Activated CD4-positive, alpha-beta T cell treated with anti-CD3 and anti-CD28 coated beads, Interleukin-2, amount 10 ng/mL, durations not matched to agents 7 days and 5 days (primary cell): ENCODE data around the gene NCOA1. TPM values are rescaled to one million over a fixed set of nuclear protein-coding genes. Genes with fewer than 3 reads are reported as not detected.

Experiments used
- CTCF ChIA-PET: fragments of 350-600 bp; sonication (Branson Sonifier 250); formaldehyde crosslinking; loops from one replicate; lab custom pipeline; 2021; ENCODE audit warnings: antibody characterized with exemption; lab: Charles Lee
- POLR2A ChIA-PET: fragments of 350-600 bp; sonication (Branson Sonifier 250); formaldehyde crosslinking; loops from one replicate; lab custom pipeline; 2021; ENCODE audit warnings: antibody characterized with exemption; lab: Charles Lee
- DNase-seq: peaks from one replicate; pipeline ENCODE4 v3.0.0-alpha.2; 2020
- H3K27ac Mint-ChIP-seq: one replicate; pipeline ENCODE4 v1.8.0; 2021; ENCODE audit warnings: mild to moderate bottlenecking, moderate library complexity, mixed read lengths
- H3K27me3 Mint-ChIP-seq: one replicate; pipeline ENCODE4 v1.8.0; 2021; ENCODE audit warnings: mixed read lengths
- H3K36me3 Mint-ChIP-seq: one replicate; pipeline ENCODE4 v1.8.0; 2021; ENCODE audit warnings: low read depth, mixed read lengths
- H3K4me1 Mint-ChIP-seq: one replicate; pipeline ENCODE4 v1.8.0; 2021; ENCODE audit warnings: mixed read lengths
- H3K4me3 Mint-ChIP-seq: one replicate; pipeline ENCODE4 v1.8.0; 2021; ENCODE audit warnings: mild to moderate bottlenecking, moderate library complexity, mixed read lengths
- H3K9me3 Mint-ChIP-seq: one replicate; pipeline ENCODE4 v1.8.0; 2021; ENCODE audit warnings: mixed read lengths
- total RNA-seq, 2 experiments: library from RNA; stranded (reverse); gene quantifications; one replicate each; pipeline ENCODE4 v1.2.3, GENCODE V29; 2021

NCOA1 gene
- total RNA-seq, 2 experiments from 2014 or later, result 18.4 to 22.8 TPM

DNA sequence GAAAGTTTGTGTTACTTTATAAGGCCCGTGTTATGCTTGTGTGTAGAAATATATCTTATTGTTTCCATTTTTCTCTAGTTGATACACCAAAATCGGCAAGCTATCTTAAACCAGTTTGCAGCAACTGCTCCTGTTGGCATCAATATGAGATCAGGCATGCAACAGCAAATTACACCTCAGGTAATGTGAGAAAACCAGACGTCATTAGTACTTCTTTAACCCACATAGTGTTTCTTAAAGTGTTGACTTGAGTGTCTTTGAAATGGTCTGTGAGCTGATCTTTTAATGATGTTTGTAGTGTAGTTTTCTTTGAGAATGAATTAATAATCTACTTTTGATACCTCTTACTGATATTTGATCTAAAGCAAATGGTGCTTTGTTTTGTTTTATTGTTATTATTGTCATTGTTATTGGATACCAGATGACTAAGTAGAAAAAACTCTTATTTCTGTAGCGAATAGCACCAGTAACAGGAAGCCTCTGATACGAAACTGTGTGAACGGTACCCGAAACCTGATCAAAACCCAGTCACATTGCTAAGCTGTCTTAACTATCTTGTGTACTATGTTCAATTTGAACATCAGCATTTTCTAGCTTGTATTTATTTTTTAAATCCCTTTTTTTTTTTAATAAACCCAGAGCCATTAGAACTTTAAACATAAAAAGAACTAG lies 248.4 kb downstream of the NCOA1 start:
- Mint-ChIP-seq H3K9me3 (no peaks in the 10 kb centered on the region), H3K27me3 (no peaks in the 10 kb centered on the region), H3K4me1 (peaks cover 3% of the 10 kb centered on the region), H3K36me3 (peaks cover 12% of the 10 kb centered on the region), H3K27ac (no peak overlapping the region), H3K4me3 (no peak overlapping the region)
- ChIA-PET POLR2A (no interaction called here), CTCF (interaction anchor here (0.6 kb wide), 1 partner anchor 250 kb away, joined by 3 read pairs; no protein-coding TSS in a partner anchor)
- no peak for DNase-seq

DNA sequence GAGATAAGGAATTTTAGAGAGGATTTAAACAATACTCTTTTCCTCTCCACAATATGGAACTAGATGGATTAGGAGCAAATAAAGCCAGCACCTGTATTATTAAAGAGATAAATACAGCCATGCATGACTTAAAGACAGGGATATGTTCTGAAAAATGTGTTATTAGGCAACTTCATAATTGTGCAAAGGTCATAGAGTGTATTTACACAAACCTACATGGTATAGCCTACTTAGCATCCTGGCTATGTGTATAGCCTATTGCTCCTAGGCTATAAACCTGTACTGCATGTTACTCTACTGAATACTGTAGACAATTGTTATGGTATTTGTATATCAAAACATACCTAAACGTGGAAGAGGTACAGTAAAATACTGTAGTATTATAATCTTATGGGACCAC lies 249.1 kb downstream of the NCOA1 start:
- Mint-ChIP-seq H3K9me3 (no peaks in the 10 kb centered on the region), H3K27ac (no peak overlapping the region), H3K27me3 (no peaks in the 10 kb centered on the region), H3K36me3 (peaks cover 12% of the 10 kb centered on the region), H3K4me1 (peaks cover 3% of the 10 kb centered on the region), H3K4me3 (no peak overlapping the region)
- CTCF ChIA-PET, result interaction anchor here (0.6 kb wide), 1 partner anchor 9 kb away, joined by 4 read pairs; no protein-coding TSS in a partner anchor
- no peak for DNase-seq
- POLR2A ChIA-PET, result no interaction called here

DNA sequence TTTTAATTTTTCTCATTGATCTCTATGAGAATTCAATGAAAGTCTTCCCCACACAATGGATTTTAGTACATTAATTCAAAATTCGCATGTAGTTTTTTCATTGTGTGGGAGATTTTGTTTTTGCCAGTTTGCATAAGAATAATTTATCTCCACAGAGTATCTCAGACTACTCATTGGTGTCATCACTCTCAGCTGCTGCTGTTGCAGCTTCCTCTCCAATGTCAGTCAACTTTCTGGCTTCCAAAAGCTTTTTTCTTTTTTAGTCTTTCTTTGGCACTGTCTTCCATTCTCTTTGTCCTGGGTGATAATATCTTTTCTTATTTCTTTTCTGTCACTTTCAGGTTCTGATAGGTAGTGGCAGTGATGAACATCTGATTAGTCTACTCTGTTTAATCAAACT lies 251.7 kb downstream of the NCOA1 start:
- H3K36me3 Mint-ChIP-seq, result peaks cover 18% of the 10 kb centered on the region
- H3K27ac Mint-ChIP-seq, result no peak overlapping the region
- H3K4me3 Mint-ChIP-seq, result no peak overlapping the region
- no peaks in the 10 kb centered on the region for H3K27me3 Mint-ChIP-seq
- DNase-seq, result no peak
- POLR2A ChIA-PET, result no interaction called here
- H3K9me3 Mint-ChIP-seq, result no peaks in the 10 kb centered on the region
- CTCF ChIA-PET, result interaction anchor here (0.7 to 1.1 kb wide), 2 partner anchors 14 to 387 kb away, joined by 3 read pairs; no protein-coding TSS in a partner anchor
- H3K4me1 Mint-ChIP-seq, result peaks cover 3% of the 10 kb centered on the region

DNA sequence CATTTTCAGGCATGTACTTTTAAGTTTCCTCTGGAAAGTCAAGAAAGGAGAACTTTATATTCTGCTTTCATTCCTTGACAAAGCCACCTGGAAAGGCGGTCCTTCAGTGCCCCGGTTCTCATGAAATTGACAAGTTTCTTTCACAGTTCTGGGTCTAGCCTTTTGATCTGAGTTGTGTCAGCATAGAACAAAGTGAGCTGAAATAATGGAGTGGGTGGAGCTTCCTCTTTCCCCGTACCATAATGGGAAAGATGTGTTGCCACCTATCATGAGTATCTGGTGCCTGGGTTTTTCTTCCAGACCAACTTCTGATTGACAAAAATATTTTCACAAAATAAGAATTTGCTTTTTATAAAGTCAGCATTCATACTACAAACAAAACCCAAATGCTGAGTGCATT lies 252.9 kb downstream of the NCOA1 start:
- POLR2A ChIA-PET, result no interaction called here
- Mint-ChIP-seq H3K4me3 (no peak overlapping the region), H3K36me3 (peaks cover 18% of the 10 kb centered on the region), H3K27me3 (no peaks in the 10 kb centered on the region), H3K9me3 (no peaks in the 10 kb centered on the region), H3K27ac (no peak overlapping the region), H3K4me1 (peaks cover 3% of the 10 kb centered on the region)
- CTCF ChIA-PET, result no interaction called here
- no peak for DNase-seq

DNA sequence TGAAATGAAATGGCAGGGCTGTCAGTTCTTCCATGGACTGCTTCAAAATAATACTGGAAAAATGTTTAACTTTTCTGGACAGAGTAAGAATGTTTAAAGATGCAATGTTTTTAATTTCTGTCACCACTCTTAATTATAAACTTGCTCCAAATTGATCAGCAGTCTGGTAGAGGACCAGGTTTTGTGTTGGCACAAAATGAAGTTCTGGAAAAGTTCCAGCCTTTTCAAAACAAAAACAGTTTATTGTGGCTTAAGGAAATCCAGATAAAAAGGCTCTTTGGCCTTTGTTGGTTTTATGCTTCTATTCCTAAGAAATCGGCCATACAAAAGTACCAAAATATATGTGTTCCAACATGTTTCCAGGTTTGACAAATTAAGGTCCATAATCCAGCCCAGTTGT lies 253.3 kb downstream of the NCOA1 start:
- H3K4me1 Mint-ChIP-seq, result peaks cover 3% of the 10 kb centered on the region
- no peaks in the 10 kb centered on the region for H3K9me3 Mint-ChIP-seq
- ChIA-PET CTCF (no interaction called here), POLR2A (no interaction called here)
- peaks cover 18% of the 10 kb centered on the region for H3K36me3 Mint-ChIP-seq
- H3K27ac Mint-ChIP-seq, result no peak overlapping the region
- DNase-seq, result no peak
- no peaks in the 10 kb centered on the region for H3K27me3 Mint-ChIP-seq
- H3K4me3 Mint-ChIP-seq, result no peak overlapping the region

DNA sequence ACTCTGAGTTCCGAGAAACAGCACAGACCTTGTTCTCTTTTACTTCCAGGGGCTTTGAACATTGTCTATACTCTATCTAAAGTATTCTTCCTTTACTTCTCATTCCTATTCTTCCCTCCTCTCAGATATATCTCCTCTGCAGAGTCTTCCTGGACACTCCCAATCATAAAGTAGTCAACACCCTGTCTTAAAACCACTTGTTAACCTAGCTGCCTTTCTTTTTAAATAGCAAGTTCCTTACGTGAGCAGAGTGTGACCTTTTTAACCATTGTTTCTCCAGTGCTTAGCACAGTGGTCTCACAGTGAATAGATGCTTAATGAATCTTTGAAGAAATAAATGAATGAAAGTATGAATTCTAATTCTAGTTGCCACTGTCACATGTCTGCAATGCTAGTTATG lies 254.8 kb downstream of the NCOA1 start:
- H3K9me3 Mint-ChIP-seq, result no peaks in the 10 kb centered on the region
- peaks cover 3% of the 10 kb centered on the region for H3K4me1 Mint-ChIP-seq
- no peak for DNase-seq
- H3K27ac Mint-ChIP-seq, result no peak overlapping the region
- H3K4me3 Mint-ChIP-seq, result no peak overlapping the region
- peaks cover 14% of the 10 kb centered on the region for H3K36me3 Mint-ChIP-seq
- ChIA-PET CTCF (no interaction called here), POLR2A (no interaction called here)
- H3K27me3 Mint-ChIP-seq, result no peaks in the 10 kb centered on the region

DNA sequence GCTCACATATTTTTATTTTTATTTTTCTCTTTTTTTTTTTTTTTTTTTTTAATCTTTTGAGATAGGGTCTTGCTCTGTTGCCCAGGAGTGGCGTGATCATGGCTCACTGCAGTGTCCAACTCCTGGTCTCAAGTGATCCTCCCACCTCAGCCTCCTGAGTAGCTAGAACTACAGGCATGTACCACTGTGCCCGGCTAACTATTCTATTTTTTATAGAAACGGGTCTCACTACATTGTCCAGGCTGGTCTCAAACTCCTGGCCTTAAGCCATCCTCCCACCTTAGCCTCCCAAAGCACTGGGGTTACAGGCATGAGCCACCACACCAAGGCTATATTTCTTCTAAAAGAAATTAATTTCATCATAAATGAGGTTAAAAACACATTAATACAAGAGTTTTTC lies 256.2 kb downstream of the NCOA1 start:
- POLR2A ChIA-PET, result no interaction called here
- no peak overlapping the region for H3K4me3 Mint-ChIP-seq
- CTCF ChIA-PET, result interaction anchor here (0.6 kb wide), 1 partner anchor 258 kb away, joined by 3 read pairs; no protein-coding TSS in a partner anchor
- no peaks in the 10 kb centered on the region for H3K27me3 Mint-ChIP-seq
- DNase-seq, result no peak
- H3K9me3 Mint-ChIP-seq, result no peaks in the 10 kb centered on the region
- H3K27ac Mint-ChIP-seq, result no peak overlapping the region
- peaks cover 3% of the 10 kb centered on the region for H3K4me1 Mint-ChIP-seq
- peaks cover 9% of the 10 kb centered on the region for H3K36me3 Mint-ChIP-seq

DNA sequence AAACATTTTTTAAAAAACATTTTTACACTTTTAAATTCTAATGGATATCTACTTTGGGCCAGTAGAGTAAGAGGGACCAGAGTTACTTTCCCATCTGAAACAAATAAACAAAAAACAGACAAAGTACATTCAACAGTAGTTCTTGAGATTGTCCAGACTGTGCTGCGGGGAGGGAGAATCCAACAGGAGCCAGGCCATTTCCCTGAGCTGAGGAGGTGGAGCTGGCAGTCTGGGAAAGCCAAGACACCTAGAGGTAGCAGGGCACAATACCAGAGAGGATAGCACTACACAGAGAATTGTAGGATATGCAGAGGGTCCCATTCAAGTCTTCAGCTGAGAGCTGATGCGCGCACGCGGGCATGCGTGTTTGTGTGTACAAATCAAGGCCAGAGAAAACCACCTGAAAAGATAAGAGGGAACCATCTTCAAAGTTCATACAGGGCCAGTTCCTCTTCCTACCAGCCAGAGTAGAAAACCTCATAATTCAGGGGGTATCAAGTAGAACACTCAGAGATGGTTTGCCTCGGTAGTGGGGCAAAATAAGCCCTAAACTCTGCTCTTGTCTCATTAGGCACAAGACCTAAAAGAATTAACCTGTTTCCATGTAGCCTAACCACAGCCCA lies 258.1 kb downstream of the NCOA1 start:
- Mint-ChIP-seq H3K27me3 (no peaks in the 10 kb centered on the region), H3K4me3 (no peak overlapping the region), H3K36me3 (peaks cover 6% of the 10 kb centered on the region), H3K27ac (no peak overlapping the region), H3K9me3 (no peaks in the 10 kb centered on the region), H3K4me1 (no peaks in the 10 kb centered on the region)
- CTCF ChIA-PET, result no interaction called here
- POLR2A ChIA-PET, result no interaction called here
- DNase-seq, result no peak

DNA sequence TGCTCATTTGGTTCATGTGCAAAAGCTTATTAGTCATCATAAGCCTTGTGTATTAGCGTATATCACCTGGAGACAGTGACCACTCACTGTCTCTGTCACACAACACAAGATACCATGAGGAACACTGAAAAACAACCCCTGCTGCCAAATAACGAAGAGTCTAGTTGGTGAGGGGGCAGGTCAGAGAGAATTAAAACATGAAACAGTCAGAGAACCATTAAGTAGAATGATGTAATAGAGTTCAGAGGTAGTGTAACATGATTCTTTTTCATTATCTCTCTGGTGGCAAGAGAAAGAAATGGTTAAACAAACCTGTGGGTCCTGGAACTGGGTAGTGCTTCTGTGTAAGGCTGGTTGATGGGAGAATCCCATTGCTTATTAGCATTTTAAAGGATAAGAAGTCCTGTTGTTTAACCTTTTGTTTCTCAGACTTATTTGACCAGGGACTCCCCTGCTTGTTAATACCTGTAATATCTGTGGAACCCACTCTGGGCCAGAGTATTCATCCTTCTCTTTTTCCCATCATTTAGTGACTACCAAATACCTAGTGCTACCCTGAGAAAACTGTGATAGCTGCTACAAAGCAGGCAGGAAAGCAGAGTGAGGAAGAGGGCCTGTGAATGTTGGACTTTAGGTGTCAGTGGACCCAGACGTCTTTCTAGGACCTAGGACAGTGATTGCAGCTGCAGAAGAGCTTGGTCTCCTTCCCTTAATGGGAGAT lies 264.1 kb downstream of the NCOA1 start:
- no peak overlapping the region for H3K4me3 Mint-ChIP-seq
- peaks cover 6% of the 10 kb centered on the region for H3K36me3 Mint-ChIP-seq
- no peak for DNase-seq
- H3K27me3 Mint-ChIP-seq, result no peaks in the 10 kb centered on the region
- H3K27ac Mint-ChIP-seq, result no peak overlapping the region
- POLR2A ChIA-PET, result no interaction called here
- CTCF ChIA-PET, result no interaction called here
- H3K9me3 Mint-ChIP-seq, result no peaks in the 10 kb centered on the region
- H3K4me1 Mint-ChIP-seq, result no peaks in the 10 kb centered on the region

DNA sequence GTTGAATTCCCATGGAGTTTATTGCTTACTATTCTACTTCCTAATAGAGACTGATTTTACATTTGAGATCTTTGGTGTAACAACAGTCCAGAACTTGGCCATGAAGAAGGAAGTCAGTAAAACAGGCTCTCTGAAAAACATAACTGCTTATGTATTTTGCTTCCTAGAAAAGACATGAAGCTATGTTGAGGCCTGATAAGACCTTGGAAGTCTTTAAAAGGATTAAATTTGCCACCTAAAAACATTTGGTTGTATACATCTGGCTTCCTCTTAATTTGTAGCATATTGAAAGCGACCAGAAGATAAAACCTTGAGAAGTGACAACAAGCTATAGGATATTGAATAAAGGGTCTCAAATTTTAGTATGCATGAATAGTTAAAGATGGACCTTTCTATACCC lies 265.7 kb downstream of the NCOA1 start:
- H3K4me1 Mint-ChIP-seq, result no peaks in the 10 kb centered on the region
- ChIA-PET CTCF (interaction anchor here (0.5 to 1.2 kb wide), 2 partner anchors 9 to 352 kb away, joined by 3 to 6 read pairs; no protein-coding TSS in a partner anchor), POLR2A (no interaction called here)
- peaks cover 9% of the 10 kb centered on the region for H3K36me3 Mint-ChIP-seq
- H3K27ac Mint-ChIP-seq, result no peak overlapping the region
- H3K9me3 Mint-ChIP-seq, result no peaks in the 10 kb centered on the region
- no peak for DNase-seq
- no peaks in the 10 kb centered on the region for H3K27me3 Mint-ChIP-seq
- no peak overlapping the region for H3K4me3 Mint-ChIP-seq

DNA sequence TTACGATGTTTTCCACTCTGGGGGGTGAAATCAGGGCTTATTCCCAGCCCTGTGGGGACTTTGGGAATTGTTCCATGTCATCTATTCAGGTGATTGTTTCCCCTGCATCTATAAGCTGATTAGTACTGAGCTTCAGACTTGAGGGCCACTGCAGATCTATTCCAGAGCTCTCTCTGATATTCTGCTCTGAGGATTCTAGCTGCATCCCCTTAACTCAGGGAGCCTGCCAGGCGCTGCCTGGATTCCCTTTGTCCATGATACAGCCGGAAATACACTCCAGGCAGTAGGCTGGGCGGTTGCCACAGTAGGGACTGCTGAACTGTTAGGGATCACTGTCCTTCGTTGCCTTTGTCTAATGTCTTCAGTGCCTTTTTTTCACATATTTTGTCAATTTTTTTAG lies 270.8 kb downstream of the NCOA1 start:
- CTCF ChIA-PET, result interaction anchor here (1.2 kb wide), 1 partner anchor 11 kb away, joined by 3 read pairs; no protein-coding TSS in a partner anchor

DNA sequence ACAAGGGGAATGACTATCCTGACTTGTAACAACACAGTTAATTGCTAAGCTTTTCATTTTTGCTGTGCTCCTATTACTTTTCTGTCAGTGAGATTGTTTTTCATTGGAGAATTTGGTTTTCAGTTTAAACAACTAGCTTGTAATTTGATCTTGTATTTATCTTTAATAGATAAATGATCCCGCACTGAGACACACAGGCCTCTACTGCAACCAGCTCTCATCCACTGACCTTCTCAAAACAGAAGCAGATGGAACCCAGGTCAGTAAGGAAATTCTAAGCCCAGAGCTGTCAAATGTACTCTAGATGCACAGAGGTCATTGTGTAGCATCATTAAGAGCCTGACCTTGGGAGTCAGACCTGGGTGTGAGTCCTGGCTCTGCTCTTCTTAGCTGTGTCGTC lies 271.5 kb downstream of the NCOA1 start:
- CTCF ChIA-PET, result interaction anchor here (0.6 to 1.2 kb wide), 2 partner anchors 12 to 256 kb away, joined by 3 read pairs; no protein-coding TSS in a partner anchor
- H3K27me3 Mint-ChIP-seq, result no peaks in the 10 kb centered on the region
- peaks cover 16% of the 10 kb centered on the region for H3K36me3 Mint-ChIP-seq
- H3K4me1 Mint-ChIP-seq, result peaks cover 10% of the 10 kb centered on the region
- no peak overlapping the region for H3K27ac Mint-ChIP-seq
- POLR2A ChIA-PET, result no interaction called here
- DNase-seq, result no peak
- H3K9me3 Mint-ChIP-seq, result no peaks in the 10 kb centered on the region
- no peak overlapping the region for H3K4me3 Mint-ChIP-seq

More for the DNA sequence above, 270.8 kb downstream of the NCOA1 start:
- Mint-ChIP-seq H3K4me3 (no peak overlapping the region), H3K27ac (no peak overlapping the region), H3K4me1 (peaks cover 10% of the 10 kb centered on the region), H3K9me3 (no peaks in the 10 kb centered on the region), H3K27me3 (no peaks in the 10 kb centered on the region), H3K36me3 (peaks cover 16% of the 10 kb centered on the region)
- POLR2A ChIA-PET, result no interaction called here
- DNase-seq, result no peak

DNA sequence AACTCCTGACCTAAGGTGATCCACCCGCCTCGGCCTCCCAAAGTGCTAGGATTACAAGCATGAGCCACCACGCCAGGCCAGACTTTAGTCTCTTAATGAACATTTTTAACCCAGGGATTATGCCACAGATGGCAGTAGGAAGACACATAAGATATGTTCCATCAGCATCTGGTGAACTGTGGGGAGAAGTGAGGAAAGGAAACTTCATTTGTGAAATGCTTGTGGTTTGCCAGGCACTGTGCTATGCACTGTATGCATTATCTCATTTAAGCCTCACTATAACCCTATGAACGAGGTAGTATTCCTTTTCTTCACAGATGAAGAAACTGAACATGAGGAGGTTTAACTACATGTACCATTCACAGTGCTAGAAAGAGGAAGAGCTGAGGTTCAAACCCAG lies 272.8 kb downstream of the NCOA1 start:
- H3K4me3 Mint-ChIP-seq, result no peak overlapping the region
- POLR2A ChIA-PET, result no interaction called here
- H3K27me3 Mint-ChIP-seq, result no peaks in the 10 kb centered on the region
- DNase-seq, result no peak
- H3K4me1 Mint-ChIP-seq, result peaks cover 10% of the 10 kb centered on the region
- H3K36me3 Mint-ChIP-seq, result peaks cover 14% of the 10 kb centered on the region
- no peak overlapping the region for H3K27ac Mint-ChIP-seq
- no peaks in the 10 kb centered on the region for H3K9me3 Mint-ChIP-seq
- CTCF ChIA-PET, result interaction anchor here (1.9 kb wide), 1 partner anchor 35 kb away, joined by 4 read pairs; no protein-coding TSS in a partner anchor
